CD14-positive monocyte (primary cell): ENCODE results near the gene CLIC1. TPM values are rescaled to one million over a fixed set of nuclear protein-coding genes. Genes with fewer than 3 reads are reported as not detected.

Experiments used
- DNase-seq, 3 donors: peaks; one replicate each; pipeline ENCODE4 v3.0.0-alpha.2; 2011 to 2022
- H2AFZ ChIP-seq: 2 replicates; pipeline ENCODE4 v1.6.0; 2012; ENCODE audit warnings: mild to moderate bottlenecking, low read depth, low read length, inconsistent platforms; ENCODE audit not compliant: insufficient read depth, poor library complexity, severe bottlenecking
- H3K27ac ChIP-seq, 2 donors: 1 replicate in 1 of 2; 2 replicates in 1 of 2; pipeline ENCODE4 v1.5.1; 2012 to 2013; ENCODE audit warnings: low read length in 2 of 2, control low read depth in 1 of 2, inconsistent platforms in 1 of 2, low read depth in 1 of 2, mild to moderate bottlenecking in 1 of 2
- H3K27me3 ChIP-seq, 2 donors: one replicate each; pipeline versions ENCODE4 v1.6.0 to v1.6.1; 2011 to 2013; ENCODE audit warnings: low read length in 2 of 2; ENCODE audit not compliant: control insufficient read depth in 2 of 2, insufficient read depth in 2 of 2
- H3K36me3 ChIP-seq, 2 donors: replicated peaks in 1 of 2; 1 replicate in 1 of 2; 2 replicates in 1 of 2; pipeline versions ENCODE4 v1.5.1 to v1.6.1; 2012 to 2013; ENCODE audit warnings: low read length in 2 of 2, control low read depth in 1 of 2, inconsistent platforms in 1 of 2, mild to moderate bottlenecking in 1 of 2; ENCODE audit not compliant: insufficient read depth in 2 of 2, control insufficient read depth in 1 of 2
- H3K4me1 ChIP-seq, 2 donors: 1 replicate in 1 of 2; 2 replicates in 1 of 2; pipeline versions ENCODE4 v1.5.1 to v1.6.1; 2012 to 2013; ENCODE audit warnings: low read length in 2 of 2, control low read depth in 1 of 2, inconsistent platforms in 1 of 2, mild to moderate bottlenecking in 1 of 2, moderate library complexity in 1 of 2; ENCODE audit not compliant: insufficient read depth in 2 of 2, control insufficient read depth in 1 of 2
- H3K4me2 ChIP-seq: replicated peaks from 2 replicates; pipeline ENCODE3; 2012; ENCODE audit warnings: low read length, moderate library complexity, mild to moderate bottlenecking; ENCODE audit not compliant: poor library complexity, severe bottlenecking; ENCODE audit errors: extremely low read depth
- H3K4me3 ChIP-seq, 3 experiments: fragments of 200-600 bp in 1 of 3; sonication (generic) in 1 of 3; replicated peaks in 1 of 3; 1 replicate in 2 of 3; 2 replicates in 1 of 3; pipeline ENCODE4 v1.5.1; 2011 to 2013; ENCODE audit warnings: low read length in 3 of 3, mild to moderate bottlenecking in 3 of 3, control low read depth in 2 of 3, low read depth in 2 of 3, inconsistent platforms in 1 of 3, moderate library complexity in 1 of 3
- H3K79me2 ChIP-seq: 2 replicates; pipeline ENCODE4 v1.6.0; 2012; ENCODE audit warnings: mild to moderate bottlenecking, control low read depth, inconsistent platforms, low read length, moderate library complexity; ENCODE audit not compliant: insufficient read depth
- H3K9ac ChIP-seq: 2 replicates; pipeline ENCODE4 v1.6.0; 2017; ENCODE audit warnings: low read length, mild to moderate bottlenecking; ENCODE audit not compliant: insufficient read depth, poor library complexity, severe bottlenecking
- H3K9me3 ChIP-seq, 2 donors: replicated peaks in 1 of 2; 1 replicate in 1 of 2; 2 replicates in 1 of 2; pipeline versions ENCODE4 v1.5.1 to v1.6.1; 2012 to 2013; ENCODE audit warnings: low read length in 2 of 2, control low read depth in 1 of 2; ENCODE audit not compliant: control insufficient read depth in 1 of 2, insufficient read depth in 1 of 2
- H4K20me1 ChIP-seq: 2 replicates; pipeline ENCODE4 v1.6.0; 2012; ENCODE audit warnings: mild to moderate bottlenecking, low read length, control low read depth, moderate library complexity; ENCODE audit not compliant: insufficient read depth
- H3K27ac Mint-ChIP-seq, 7 donors: one replicate each; pipeline ENCODE4 v1.8.0; 2020; ENCODE audit warnings: mild to moderate bottlenecking in 7 of 7, mixed read lengths in 7 of 7, moderate library complexity in 6 of 7, inconsistent platforms in 2 of 7
- H3K27me3 Mint-ChIP-seq, 3 donors: one replicate each; pipeline ENCODE4 v1.8.0; 2021 to 2022; ENCODE audit warnings: low read depth in 3 of 3, mild to moderate bottlenecking in 3 of 3, mixed read lengths in 3 of 3, moderate library complexity in 3 of 3, inconsistent platforms in 1 of 3
- H3K36me3 Mint-ChIP-seq, 2 donors: one replicate each; pipeline ENCODE4 v1.8.0; 2020; ENCODE audit warnings: mixed read lengths in 2 of 2, inconsistent platforms in 1 of 2, mild to moderate bottlenecking in 1 of 2
- H3K4me1 Mint-ChIP-seq: one replicate; pipeline ENCODE4 v1.8.0; 2020; ENCODE audit warnings: mild to moderate bottlenecking, mixed read lengths
- H3K4me3 Mint-ChIP-seq, 2 donors: one replicate each; pipeline ENCODE4 v1.8.0; 2020; ENCODE audit warnings: mild to moderate bottlenecking in 2 of 2, mixed read lengths in 2 of 2, moderate library complexity in 1 of 2
- H3K9me3 Mint-ChIP-seq, 7 donors: one replicate each; pipeline ENCODE4 v1.8.0; 2020 to 2022; ENCODE audit warnings: mixed read lengths in 7 of 7, mild to moderate bottlenecking in 6 of 7, moderate library complexity in 6 of 7, inconsistent platforms in 2 of 7
- CTCF ChIP-seq: fragments of 200-600 bp; IDR thresholded peaks from one replicate; pipeline ENCODE4 v1.8.0; 2022; ENCODE audit warnings: antibody characterized with exemption, mild to moderate bottlenecking
- WGBS: methylation state at CpG from one replicate; pipeline ENCODE4 v1.1.5; 2013; ENCODE audit warnings: missing lambda C conversion rate; ENCODE audit not compliant: insufficient coverage; 5-methylcytosine and 5-hydroxymethylcytosine counted together
- intact Hi-C, 2 donors: fragments of 100-400 bp; cut with micrococcal nuclease; formaldehyde crosslinking; loops; one replicate each; pipeline versions ENCODE4 v1.15.0 to v1.15.1; 2023
- polyA minus RNA-seq: library from RNA; depleted of rRNA, polyadenylated mRNA; stranded (reverse); fragments of >200 nt; gene quantifications from 2 replicates; pipeline ENCODE4 v1.2.3, GENCODE V29; 2012
- polyA plus RNA-seq, 3 donors: library from polyadenylated mRNA; depleted of rRNA in 1 of 3; unstranded in 2 of 3; stranded (reverse) in 1 of 3; fragments of 300-500 nt in 2 of 3; fragments of >200 nt in 1 of 3; fragmentation: Illumina TruSeq in 2 of 3; gene quantifications; 1 replicate in 2 of 3; 2 replicates in 1 of 3; pipeline ENCODE4 v1.2.3, GENCODE V29; 2012 to 2021
- total RNA-seq, 12 experiments: library from RNA in 1 of 12; stranded (reverse) in 1 of 12; fragments of 120-200 nt in 1 of 12; gene quantifications; one replicate each; pipeline ENCODE4 v1.2.4 and lab custom pipeline; 2013 to 2026; ENCODE audit warnings: mixed read lengths in 6 of 12, inconsistent platforms in 1 of 12

Gene CLIC1
- 1,067 TPM for total RNA-seq (2013)
- polyA plus RNA-seq, result 1,000 to 10,000 TPM in 2 of 3 donors, 100 to 1,000 TPM in 1; 676 to 1,304 (median 1,196) TPM
- 540 and 708 TPM in 2 replicates for polyA minus RNA-seq
- 279 to 762 (median 445) reads per million in 11 experiments for total RNA-seq (lab: John Stamatoyannopoulos, UW)

GRCh38 chr6:31736021-31736767 is at the start of gene CLIC1:
TSS of gene CLIC1 (minus strand) at chr6:31736530. CDS start at chr6:31736300, 230 bp downstream.
- DNase-seq, result peak; percentile 81 to 88 (median 81)
- peaks cover 29 to 36% of the 10 kb centered on the region in 2 donors for H3K36me3 Mint-ChIP-seq
- peaks cover 64% of the 10 kb centered on the region for H3K4me1 Mint-ChIP-seq
- TF ChIP-seq CTCF, result no peak
- Histone ChIP-seq H3K4me1 (peaks cover 67 to 83% of the 10 kb centered on the region in 2 donors), H3K4me2 (peak within 1 kb of the TSS; percentile 94), H3K9me3 (no peaks in the 10 kb centered on the region), H4K20me1 (peaks cover 37% of the 10 kb centered on the region), H3K79me2 (peaks cover 71% of the 10 kb centered on the region), H2AFZ (no peak within 1 kb of the TSS), H3K27me3 (no peaks in the 10 kb centered on the region), H3K4me3 (peak within 1 kb of the TSS; percentile 74 to 100 (median 96)), H3K9ac (peak within 1 kb of the TSS; percentile 89), H3K36me3 (peaks cover 29 to 32% of the 10 kb centered on the region in 2 donors), H3K27ac (peak within 1 kb of the TSS; percentile 91 to 99)
- intact Hi-C loops, result loop anchor here in 1 of 2 donors (1.0 to 10.0 kb wide), 4 partner anchors 8 to 191 kb away; partner anchors contain the start of genes ATP6V1G2, CSNK2B, DDX39B and LY6G5B
- 0% methylated on average over 2 of the region's 24 CpGs for WGBS
- H3K27me3 Mint-ChIP-seq, result peaks cover 0 to 5% (median 2%) of the 10 kb centered on the region in 3 donors
- H3K9me3 Mint-ChIP-seq, result peaks cover 0 to 2% (median 0%) of the 10 kb centered on the region in 7 donors
- H3K27ac Mint-ChIP-seq, result peak within 1 kb of the TSS; percentile 95 to 100 (median 99)
- H3K4me3 Mint-ChIP-seq, result peak within 1 kb of the TSS; percentile 99 to 100

GRCh38 chr6:31785475-31785874 is 49.1 kb upstream of the CLIC1 start:
- no peak for DNase-seq
- H3K79me2 ChIP-seq, result no peaks in the 10 kb centered on the region
- no peak overlapping the region for H2AFZ ChIP-seq
- no peaks in the 10 kb centered on the region for H4K20me1 ChIP-seq
- H3K27ac ChIP-seq, result no peak overlapping the region
- intact Hi-C loops, result no loop called here
- no peaks in the 10 kb centered on the region for H3K9me3 ChIP-seq
- Mint-ChIP-seq H3K9me3 (no peaks in the 10 kb centered on the region), H3K27me3 (peaks cover 0 to 3% (median 0%) of the 10 kb centered on the region in 3 donors), H3K4me3 (no peak overlapping the region), H3K27ac (no peak overlapping the region), H3K4me1 (peaks cover under 1% of the 10 kb centered on the region), H3K36me3 (peaks cover 38 to 81% of the 10 kb centered on the region in 2 donors)
- H3K9ac ChIP-seq, result no peak overlapping the region
- peaks cover 49 to 68% of the 10 kb centered on the region in 2 donors for H3K36me3 ChIP-seq
- no peaks in the 10 kb centered on the region for H3K27me3 ChIP-seq
- no peak overlapping the region for H3K4me3 ChIP-seq
- H3K4me2 ChIP-seq, result no peak overlapping the region
- H3K4me1 ChIP-seq, result peaks cover 0 to 2% of the 10 kb centered on the region in 2 donors
- 99% methylated on average over 6 of the region's 11 CpGs for WGBS
- no peak for TF ChIP-seq CTCF
